H9 (cell line): ENCODE measurements around the gene PLXNA4. TPM values are rescaled to one million over a fixed set of nuclear protein-coding genes. Genes with fewer than 3 reads are reported as not detected.

Experiments used
- DNase-seq: peaks from one replicate; pipeline ENCODE4 v3.0.0-alpha.2; 2017
- H2AFZ ChIP-seq: one replicate; pipeline ENCODE4 v1.6.1; 2013; ENCODE audit warnings: mild to moderate bottlenecking, low read length, control low read depth, moderate library complexity
- H2AK5ac ChIP-seq: 2 replicates; pipeline ENCODE4 v1.6.1; 2013; ENCODE audit warnings: low read length, control low read depth, mixed read lengths; ENCODE audit not compliant: insufficient read length
- H2BK120ac ChIP-seq: one replicate; pipeline ENCODE4 v1.6.1; 2013; ENCODE audit warnings: low read depth, mild to moderate bottlenecking, low read length, control low read depth, inconsistent platforms; ENCODE audit not compliant: poor library complexity, severe bottlenecking
- H2BK12ac ChIP-seq: 2 replicates; pipeline ENCODE4 v1.6.1; 2013; ENCODE audit warnings: low read length, control low read depth, mixed read lengths, low read depth; ENCODE audit not compliant: insufficient read length
- H2BK15ac ChIP-seq: 2 replicates; pipeline ENCODE4 v1.6.1; 2013; ENCODE audit warnings: low read depth, low read length, control low read depth
- H2BK20ac ChIP-seq: one replicate; pipeline ENCODE4 v1.6.1; 2013; ENCODE audit warnings: low read depth, mild to moderate bottlenecking, low read length, control low read depth, inconsistent platforms; ENCODE audit not compliant: poor library complexity, severe bottlenecking
- H2BK5ac ChIP-seq: 2 replicates; pipeline ENCODE4 v1.6.1; 2013; ENCODE audit warnings: low read length, control low read depth, mixed read lengths; ENCODE audit not compliant: insufficient read length
- H3K14ac ChIP-seq: 2 replicates; pipeline ENCODE4 v1.6.1; 2013; ENCODE audit warnings: low read length, control low read depth; ENCODE audit not compliant: insufficient read depth
- H3K18ac ChIP-seq: 2 replicates; pipeline ENCODE4 v1.6.1; 2013; ENCODE audit warnings: low read depth, mild to moderate bottlenecking, mixed read lengths, low read length, control low read depth; ENCODE audit not compliant: insufficient read length
- H3K23ac ChIP-seq: 2 replicates; pipeline ENCODE4 v1.6.1; 2013; ENCODE audit warnings: low read length, control low read depth, mixed read lengths, low read depth; ENCODE audit not compliant: insufficient read length
- H3K23me2 ChIP-seq: 2 replicates; pipeline ENCODE4 v1.6.1; 2013; ENCODE audit warnings: low read depth, mild to moderate bottlenecking, mixed read lengths, low read length, control low read depth; ENCODE audit not compliant: insufficient read length, poor library complexity, severe bottlenecking
- H3K27ac ChIP-seq: 2 replicates; pipeline ENCODE4 v1.5.1; 2013; ENCODE audit warnings: low read length, control low read depth, mixed read lengths, low read depth; ENCODE audit not compliant: insufficient read length
- H3K27me3 ChIP-seq: 2 replicates; pipeline ENCODE4 v1.6.1; 2013; ENCODE audit warnings: low read length, control low read depth, inconsistent platforms; ENCODE audit not compliant: insufficient read depth
- H3K4ac ChIP-seq: 2 replicates; pipeline ENCODE4 v1.6.1; 2013; ENCODE audit warnings: low read depth, mild to moderate bottlenecking, control low read depth, inconsistent platforms, low read length, moderate library complexity
- H3K4me1 ChIP-seq: 2 replicates; pipeline ENCODE4 v1.6.1; 2013; ENCODE audit warnings: low read length, control low read depth, inconsistent platforms; ENCODE audit not compliant: insufficient read depth
- H3K4me2 ChIP-seq: 2 replicates; pipeline ENCODE4 v1.6.1; 2013; ENCODE audit warnings: low read length, control low read depth, mixed read lengths; ENCODE audit not compliant: insufficient read length, insufficient read depth
- H3K56ac ChIP-seq: 2 replicates; pipeline ENCODE4 v1.6.1; 2013; ENCODE audit warnings: low read depth, mild to moderate bottlenecking, mixed read lengths, low read length, control low read depth; ENCODE audit not compliant: insufficient read length
- H3K79me1 ChIP-seq: 2 replicates; pipeline ENCODE4 v1.6.1; 2013; ENCODE audit warnings: low read depth, mild to moderate bottlenecking, moderate library complexity, low read length, control low read depth, inconsistent platforms; ENCODE audit not compliant: insufficient read depth, poor library complexity, severe bottlenecking
- H3K79me2 ChIP-seq: 2 replicates; pipeline ENCODE4 v1.6.1; 2013; ENCODE audit warnings: low read length, control low read depth, inconsistent platforms; ENCODE audit not compliant: insufficient read depth
- H3K9ac ChIP-seq: 2 replicates; pipeline ENCODE4 v1.6.1; 2013; ENCODE audit warnings: low read length, control low read depth, mixed read lengths; ENCODE audit not compliant: insufficient read length; ENCODE audit errors: extremely low read depth
- H3K9me3 ChIP-seq: one replicate; pipeline ENCODE4 v1.6.1; 2013; ENCODE audit warnings: low read depth, low read length, inconsistent platforms; ENCODE audit not compliant: control insufficient read depth
- H3T11ph ChIP-seq: one replicate; pipeline ENCODE4 v1.6.1; 2013; ENCODE audit warnings: mild to moderate bottlenecking, low read length, control low read depth, inconsistent platforms
- H4K20me1 ChIP-seq: one replicate; pipeline ENCODE4 v1.6.1; 2013; ENCODE audit not compliant: control insufficient read depth, insufficient read length, insufficient read depth
- H4K5ac ChIP-seq: 2 replicates; pipeline ENCODE4 v1.6.1; 2013; ENCODE audit warnings: low read depth, mild to moderate bottlenecking, mixed read lengths, low read length, control low read depth; ENCODE audit not compliant: insufficient read length
- H4K8ac ChIP-seq: replicated peaks from 2 replicates; pipeline ENCODE4 v1.6.1; 2013; ENCODE audit warnings: low read length, control low read depth, mixed read lengths, low read depth; ENCODE audit not compliant: insufficient read length
- H4K91ac ChIP-seq: 2 replicates; pipeline ENCODE4 v1.6.1; 2013; ENCODE audit warnings: low read depth, mild to moderate bottlenecking, moderate library complexity, mixed read lengths, low read length, control low read depth; ENCODE audit not compliant: insufficient read length
- H3K27ac Mint-ChIP-seq, 3 experiments: 2 replicates in 2 of 3; 3 replicates in 1 of 3; pipeline ENCODE4 v1.8.0; 2020 to 2021; ENCODE audit warnings: mixed read lengths in 3 of 3, mild to moderate bottlenecking in 1 of 3, moderate library complexity in 1 of 3
- H3K27me3 Mint-ChIP-seq: 2 replicates; pipeline ENCODE4 v1.8.0; 2021; ENCODE audit warnings: low read depth, mild to moderate bottlenecking, moderate library complexity, mixed read lengths
- H3K36me3 Mint-ChIP-seq, 3 experiments: 2 replicates in 2 of 3; 3 replicates in 1 of 3; pipeline ENCODE4 v1.8.0; 2020 to 2021; ENCODE audit warnings: low read depth in 3 of 3, mixed read lengths in 3 of 3; ENCODE audit not compliant: insufficient read depth in 1 of 3
- H3K4me1 Mint-ChIP-seq, 2 experiments: 2 replicates each; pipeline ENCODE4 v1.8.0; 2020; ENCODE audit warnings: mixed read lengths in 2 of 2
- H3K4me3 Mint-ChIP-seq, 2 experiments: 2 replicates in 1 of 2; 3 replicates in 1 of 2; pipeline ENCODE4 v1.8.0; 2020 to 2021; ENCODE audit warnings: mild to moderate bottlenecking in 2 of 2, mixed read lengths in 2 of 2, moderate library complexity in 1 of 2
- H3K9me3 Mint-ChIP-seq, 2 experiments: 2 replicates in 1 of 2; 3 replicates in 1 of 2; pipeline ENCODE4 v1.8.0; 2020; ENCODE audit warnings: mild to moderate bottlenecking in 2 of 2, mixed read lengths in 2 of 2, moderate library complexity in 1 of 2
- CTCF ChIP-seq: fragments of 200-600 bp; sonication (generic); conservative IDR thresholded peaks from 3 replicates; pipeline ENCODE4 v1.8.0; 2021; ENCODE audit warnings: antibody characterized with exemption, mild to moderate bottlenecking
- total RNA-seq: library from RNA; stranded (reverse); gene quantifications from 2 replicates; pipeline ENCODE4 v1.2.1, GENCODE V29; 2021

PLXNA4 gene
- total RNA-seq, 1 experiment from 2014 or later: 0.35 TPM

GRCh38 chr7:132503415-132503814, 72.9 kb downstream of the PLXNA4 start:
- Mint-ChIP-seq H3K4me1 (peaks cover 4% of the 10 kb centered on the region in 2 experiments; a peak in 3 of 4 replicates), H3K9me3 (no peaks in the 10 kb centered on the region)
- H3K79me2 ChIP-seq: no peaks in the 10 kb centered on the region

More at GRCh38 chr7:132503415-132503814, 72.9 kb downstream of the PLXNA4 start:
- peak; percentile 61 for TF ChIP-seq CTCF
- no peak overlapping the region for H2BK20ac ChIP-seq
- no peaks in the 10 kb centered on the region for H3K4me1 ChIP-seq
- Mint-ChIP-seq H3K4me3 (no peak overlapping the region), H3K27ac (no peak overlapping the region), H3K27me3 (peaks cover 20% of the 10 kb centered on the region), H3K36me3 (no peaks in the 10 kb centered on the region)
- H3K27ac ChIP-seq: no peak overlapping the region
- H4K91ac ChIP-seq: no peak overlapping the region
- H3K27me3 ChIP-seq: no peaks in the 10 kb centered on the region
- H4K5ac ChIP-seq: no peak overlapping the region
- no peak overlapping the region for H3K9ac ChIP-seq
- no peak overlapping the region for H3K4me2 ChIP-seq
- H4K20me1 ChIP-seq: no peaks in the 10 kb centered on the region
- no peak overlapping the region for H2BK12ac ChIP-seq
- H3K23ac ChIP-seq: no peak overlapping the region
- H3T11ph ChIP-seq: no peak overlapping the region
- no peaks in the 10 kb centered on the region for H3K23me2 ChIP-seq
- H3K79me1 ChIP-seq: no peaks in the 10 kb centered on the region
- H2AFZ ChIP-seq: no peak overlapping the region
- H2BK5ac ChIP-seq: no peak overlapping the region
- no peaks in the 10 kb centered on the region for H3K9me3 ChIP-seq
- H3K14ac ChIP-seq: no peak overlapping the region
- H3K18ac ChIP-seq: no peak overlapping the region
- no peak overlapping the region for H4K8ac ChIP-seq
- DNase-seq: peak; percentile 47
- no peak overlapping the region for H3K4ac ChIP-seq
- H2BK15ac ChIP-seq: no peak overlapping the region
- no peak overlapping the region for H3K56ac ChIP-seq
- H2BK120ac ChIP-seq: no peak overlapping the region
- H2AK5ac ChIP-seq: no peak overlapping the region
